Bronchial epithelial cell (primary cell): ENCODE data around the gene USP54. TPM values are rescaled to one million over a fixed set of nuclear protein-coding genes. Genes with fewer than 3 reads are reported as not detected.

Experiments used
- DNase-seq: peaks from one replicate; pipeline ENCODE4 v3.0.0-alpha.2; 2010; ENCODE audit warnings: low read depth
- FAIRE-seq: peaks from 2 replicates; lab custom pipeline; 2011; peaks lifted over from hg19 to GRCh38; lab: Jason Lieb, UNC
- H3K27me3 ChIP-seq: 2 replicates; pipeline ENCODE4 v1.5.1; 2011; ENCODE audit warnings: low read length; ENCODE audit not compliant: control insufficient read depth, insufficient read depth
- H3K36me3 ChIP-seq: 2 replicates; pipeline ENCODE4 v1.5.1; 2011; ENCODE audit warnings: low read length; ENCODE audit not compliant: control insufficient read depth, insufficient read depth
- H3K4me3 ChIP-seq: 2 replicates; pipeline ENCODE4 v1.5.1; 2011; ENCODE audit warnings: mild to moderate bottlenecking, low read depth, low read length, control low read depth
- CTCF ChIP-seq: IDR thresholded peaks from 2 replicates; pipeline ENCODE4 v1.5.1; 2011; ENCODE audit warnings: mild to moderate bottlenecking, moderate library complexity, low read length, control low read depth, inconsistent platforms; ENCODE audit not compliant: insufficient read depth, severe bottlenecking
- total RNA-seq: library from RNA; depleted of rRNA; stranded (reverse); fragments of >200 nt; gene quantifications from 2 replicates; pipeline ENCODE4 v1.2.1, GENCODE V29; 2014

USP54 gene
- total RNA-seq, 1 donor from 2014 or later = 5.8 TPM

- TF ChIP-seq CTCF = no peak
- DNase-seq = no peak
- Histone ChIP-seq H3K27me3 (no peaks in the 10 kb centered on the region), H3K4me3 (no peak overlapping the region), H3K36me3 (no peaks in the 10 kb centered on the region)
- no peak for FAIRE-seq
These were observed 38.1 kb downstream of the USP54 start for GRCh38 chr10:73552819-73553715.

GRCh38 chr10:73551515-73551914 is 39.6 kb downstream of the USP54 start:
- FAIRE-seq = no peak
- no peaks in the 10 kb centered on the region for H3K36me3 ChIP-seq
- no peak overlapping the region for H3K4me3 ChIP-seq
- DNase-seq = no peak
- no peak for TF ChIP-seq CTCF
- H3K27me3 ChIP-seq = no peaks in the 10 kb centered on the region

- H3K4me3 ChIP-seq = no peak overlapping the region
- FAIRE-seq (no peak), DNase-seq (no peak)
- H3K27me3 ChIP-seq = no peaks in the 10 kb centered on the region
- no peaks in the 10 kb centered on the region for H3K36me3 ChIP-seq
- no peak for TF ChIP-seq CTCF
These were observed 45.8 kb downstream of the USP54 start for GRCh38 chr10:73545357-73545756.

GRCh38 chr10:73537709-73538108 is 53.4 kb downstream of the USP54 start:
- no peak for FAIRE-seq
- no peak for TF ChIP-seq CTCF
- no peak overlapping the region for H3K4me3 ChIP-seq
- H3K27me3 ChIP-seq = no peaks in the 10 kb centered on the region
- H3K36me3 ChIP-seq = no peaks in the 10 kb centered on the region
- no peak for DNase-seq

GRCh38 chr10:73537288-73537687 is 53.9 kb downstream of the USP54 start:
- Histone ChIP-seq H3K36me3 (no peaks in the 10 kb centered on the region), H3K4me3 (no peak overlapping the region), H3K27me3 (no peaks in the 10 kb centered on the region)
- TF ChIP-seq CTCF = no peak
- FAIRE-seq (no peak), DNase-seq (no peak)
